HCT116 (cell line): ENCODE data around the gene RNGTT. TPM values are rescaled to one million over a fixed set of nuclear protein-coding genes. Genes with fewer than 3 reads are reported as not detected.

Experiments
- ATAC-seq: fragments of 200-7000 bp; cut with Tn5 transposase; 2 replicates; pipeline ENCODE4 v1.9.1; 2020; ENCODE audit warnings: mild to moderate bottlenecking, moderate library complexity
- BruUV-seq: library from RNA; stranded (reverse); fragments of 400-500 nt; replicated peaks from 2 replicates; lab custom pipeline; 2021; lab: Mats Ljungman, UMichigan
- CTCF ChIA-PET: fragments of 300-600 bp; sonication (Branson Sonifier 250); formaldehyde crosslinking; loops from one replicate; lab custom pipeline; 2021; ENCODE audit warnings: antibody characterized with exemption; lab: Charles Lee
- POLR2A ChIA-PET: fragments of 300-600, 350-600 bp; sonication (Branson Sonifier 250); formaldehyde crosslinking; loops from one replicate; lab custom pipeline; 2021; ENCODE audit warnings: antibody characterized with exemption; lab: Charles Lee
- RAD21 ChIA-PET, 2 experiments: fragments of 300-600 bp; sonication (Branson Sonifier 250); formaldehyde crosslinking; loops; one replicate each; lab custom pipeline; 2023; ENCODE audit warnings: low total read pairs in 2 of 2; ENCODE audit not compliant: uncharacterized antibody in 2 of 2, unreplicated experiment in 2 of 2, low non-redundant PET in 1 of 2; lab: Charles Lee
- DNase-seq: peaks from one replicate; pipeline ENCODE4 v3.0.0-alpha.2; 2010; ENCODE audit warnings: low read depth, low spot score
- H2AFZ ChIP-seq: fragments of 200-600 bp; shearing (Covaris generic), sonication (generic); 2 replicates; pipeline ENCODE4 v1.6.1; 2017; ENCODE audit warnings: low read depth, mixed run types, mixed read lengths, antibody characterized with exemption, low read length; ENCODE audit not compliant: poor library complexity, severe bottlenecking
- H3K27ac ChIP-seq: 2 replicates; pipeline ENCODE4 v1.5.1; 2012; ENCODE audit warnings: low read depth, low read length
- H3K27me3 ChIP-seq: fragments of 200-600 bp; sonication (generic); 2 replicates; pipeline ENCODE4 v1.6.1; 2016; ENCODE audit warnings: mixed run types, low read length, mixed read lengths; ENCODE audit not compliant: insufficient read depth
- H3K36me3 ChIP-seq, 2 experiments: fragments of 200-500 bp in 1 of 2; fragments of 200-600 bp in 1 of 2; sonication (Bioruptor generic) in 1 of 2; sonication (generic) in 1 of 2; 2 replicates each; pipeline versions ENCODE4 v1.5.1 to v1.6.1; 2014 to 2016; ENCODE audit warnings: low read length in 2 of 2, inconsistent platforms in 1 of 2, mixed read lengths in 1 of 2, mixed run types in 1 of 2; ENCODE audit not compliant: insufficient read depth in 2 of 2, control insufficient read depth in 1 of 2
- H3K4me1 ChIP-seq, 2 experiments: fragments of 200-600 bp in 1 of 2; sonication (generic) in 1 of 2; 2 replicates each; pipeline versions ENCODE4 v1.5.1 to v1.6.1; 2012 to 2017; ENCODE audit warnings: low read length in 2 of 2, inconsistent platforms in 1 of 2, mild to moderate bottlenecking in 1 of 2, mixed read lengths in 1 of 2, mixed run types in 1 of 2, moderate library complexity in 1 of 2; ENCODE audit not compliant: insufficient read depth in 2 of 2, control insufficient read depth in 1 of 2
- H3K4me2 ChIP-seq: fragments of 200-600 bp; sonication (generic); 2 replicates; pipeline ENCODE4 v1.6.1; 2017; ENCODE audit warnings: mixed run types, low read length, mixed read lengths
- H3K4me3 ChIP-seq, 2 experiments: fragments of 200-600 bp in 1 of 2; sonication (generic) in 1 of 2; replicated peaks in 1 of 2; 2 replicates each; pipeline ENCODE4 v1.5.1; 2011 to 2016; ENCODE audit warnings: low read length in 2 of 2, control low read depth in 1 of 2, low read depth in 1 of 2, mild to moderate bottlenecking in 1 of 2, mixed read lengths in 1 of 2, mixed run types in 1 of 2
- H3K79me2 ChIP-seq: fragments of 200-600 bp; sonication (generic); 2 replicates; pipeline ENCODE4 v1.6.1; 2017; ENCODE audit warnings: mild to moderate bottlenecking, mixed run types, low read length, moderate library complexity, mixed read lengths; ENCODE audit not compliant: insufficient read depth
- H3K9ac ChIP-seq: fragments of 200-600 bp; sonication (generic); 2 replicates; pipeline ENCODE4 v1.6.1; 2016; ENCODE audit warnings: low read length, mixed read lengths
- H3K9me2 ChIP-seq: fragments of 200-600 bp; sonication (generic), shearing (Covaris generic); 2 replicates; pipeline ENCODE4 v1.6.1; 2017; ENCODE audit warnings: mixed run types, mild to moderate bottlenecking, moderate library complexity; ENCODE audit not compliant: insufficient read depth
- H3K9me3 ChIP-seq, 2 experiments: fragments of 200-500 bp in 1 of 2; fragments of 200-600 bp in 1 of 2; sonication (Bioruptor generic) in 1 of 2; sonication (generic) in 1 of 2; 2 replicates each; pipeline ENCODE4 v1.6.1; 2014 to 2017; ENCODE audit warnings: low read length in 2 of 2, mixed read lengths in 2 of 2, inconsistent platforms in 1 of 2, low read depth in 1 of 2, mild to moderate bottlenecking in 1 of 2, mixed run types in 1 of 2, moderate library complexity in 1 of 2; ENCODE audit not compliant: control insufficient read depth in 1 of 2, insufficient read depth in 1 of 2
- H4K20me1 ChIP-seq: fragments of 200-600 bp; sonication (generic), shearing (Covaris generic); 2 replicates; pipeline ENCODE4 v1.6.1; 2017; ENCODE audit warnings: mixed run types, mild to moderate bottlenecking, moderate library complexity; ENCODE audit not compliant: insufficient read depth
- CBX3 ChIP-seq: IDR thresholded peaks from 2 replicates; pipeline ENCODE4 v1.6.1; 2012; ENCODE audit warnings: low read depth
- CTCF ChIP-seq, 3 experiments: fragments of 200-600 bp in 1 of 3; sonication (generic) in 1 of 3; IDR thresholded peaks in 2 of 3; conservative IDR thresholded peaks in 1 of 3; 2 replicates each; pipeline ENCODE4 v1.5.1; 2012 to 2017; ENCODE audit warnings: low read depth in 2 of 3, low read length in 2 of 3, antibody characterized with exemption in 1 of 3, borderline replicate concordance in 1 of 3, control low read depth in 1 of 3, mild to moderate bottlenecking in 1 of 3, mixed read lengths in 1 of 3, mixed run types in 1 of 3, moderate library complexity in 1 of 3; ENCODE audit not compliant: insufficient read depth in 1 of 3
- POLR2A ChIP-seq: IDR thresholded peaks from 2 replicates; pipeline ENCODE4 v1.7.0; 2011; ENCODE audit warnings: borderline replicate concordance; ENCODE audit not compliant: insufficient read depth, insufficient read length; ENCODE audit errors: extremely low read depth
- POLR2AphosphoS5 ChIP-seq: IDR thresholded peaks from 2 replicates; pipeline ENCODE4 v1.6.1; 2011; ENCODE audit warnings: mild to moderate bottlenecking, low read depth, low read length, moderate library complexity
- RAD21 ChIP-seq: IDR thresholded peaks from 2 replicates; pipeline ENCODE4 v1.6.1; 2012; ENCODE audit warnings: low read depth, mild to moderate bottlenecking
- REST ChIP-seq: IDR thresholded peaks from 2 replicates; pipeline ENCODE4 v1.6.1; 2012; ENCODE audit warnings: low read depth
- SIN3A ChIP-seq: IDR thresholded peaks from 2 replicates; pipeline ENCODE4 v1.6.1; 2012; ENCODE audit warnings: low read depth
- SP1 ChIP-seq: IDR thresholded peaks from 2 replicates; pipeline ENCODE4 v1.6.1; 2012; ENCODE audit warnings: low read depth
- SRF ChIP-seq: IDR thresholded peaks from 2 replicates; pipeline ENCODE4 v1.6.1; 2012; ENCODE audit warnings: low read depth
- YY1 ChIP-seq: IDR thresholded peaks from 2 replicates; pipeline ENCODE4 v1.6.1; 2011; ENCODE audit warnings: low read length, low read depth, moderate library complexity, mild to moderate bottlenecking; ENCODE audit not compliant: insufficient replicate concordance; ENCODE audit errors: extremely low read depth
- ZFX ChIP-seq: fragments of 450-650 bp; IDR thresholded peaks from 2 replicates; pipeline ENCODE4 v1.6.1; 2017
- ZNF274 ChIP-seq: fragments of 200-500 bp; sonication (Bioruptor generic); IDR thresholded peaks from 2 replicates; pipeline ENCODE4 v1.6.1; 2014; ENCODE audit warnings: mild to moderate bottlenecking, low read depth, low read length, inconsistent platforms
- intact Hi-C: fragments of 100-400 bp; cut with micrococcal nuclease; formaldehyde crosslinking; loops from 2 replicates; pipeline ENCODE4 v1.10.0; 2022
- total RNA-seq: library from RNA; stranded (reverse); gene quantifications from one replicate; pipeline ENCODE4 v1.2.1, GENCODE V29; 2021; ENCODE audit not compliant: unreplicated experiment
- TF ChIP-seq, protein P1 (sequence below): IDR thresholded peaks from 2 replicates; pipeline ENCODE4 v1.6.1; 2011; ENCODE audit warnings: mild to moderate bottlenecking, low read length, moderate library complexity; ENCODE audit not compliant: insufficient replicate concordance; ENCODE audit errors: extremely low read depth

Gene RNGTT
- total RNA-seq, 1 experiment from 2014 or later: 23.0 TPM

DNA sequence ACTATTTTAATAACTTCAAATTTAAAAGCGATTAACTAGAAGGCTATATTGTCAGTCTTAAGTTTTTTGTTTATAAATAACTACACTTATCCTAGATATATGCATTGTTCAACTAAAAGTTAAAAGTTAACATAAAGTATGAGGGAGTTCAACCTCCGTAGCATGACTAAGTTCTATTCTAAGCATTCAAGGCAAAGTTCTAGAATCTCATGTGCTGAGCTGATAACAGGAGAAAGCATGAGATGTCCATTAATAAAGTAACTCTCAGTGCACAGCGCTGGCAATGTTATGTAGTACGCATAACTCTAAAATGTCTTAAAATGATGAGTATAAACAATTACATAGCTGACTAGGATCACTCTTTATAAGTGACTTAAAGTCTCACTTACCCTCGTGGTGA lies 264.8 kb downstream of the RNGTT start:
- Histone ChIP-seq H3K4me1 (no peaks in the 10 kb centered on the region), H3K4me2 (no peak overlapping the region), H3K36me3 (no peaks in the 10 kb centered on the region), H3K79me2 (peaks cover 7% of the 10 kb centered on the region), H3K4me3 (no peak overlapping the region), H3K9me3 (peaks cover 0 to 5% of the 10 kb centered on the region in 2 experiments; a peak in 1 of 4 replicates), H3K27ac (no peak overlapping the region), H3K27me3 (no peaks in the 10 kb centered on the region), H3K9me2 (no peaks in the 10 kb centered on the region), H2AFZ (no peak overlapping the region), H4K20me1 (no peaks in the 10 kb centered on the region), H3K9ac (no peak overlapping the region)
- no TSS peak for BruUV-seq
- ChIA-PET CTCF (no interaction called here), RAD21 (interaction anchor here in 1 of 2 experiments (0.7 kb wide), 1 partner anchor 163 kb away, joined by 3 read pairs; no protein-coding TSS in a partner anchor), POLR2A (no interaction called here)
- no peak for ATAC-seq
- intact Hi-C loops: no loop called here
- DNase-seq: no peak
- no peak for TF ChIP-seq CBX3

DNA sequence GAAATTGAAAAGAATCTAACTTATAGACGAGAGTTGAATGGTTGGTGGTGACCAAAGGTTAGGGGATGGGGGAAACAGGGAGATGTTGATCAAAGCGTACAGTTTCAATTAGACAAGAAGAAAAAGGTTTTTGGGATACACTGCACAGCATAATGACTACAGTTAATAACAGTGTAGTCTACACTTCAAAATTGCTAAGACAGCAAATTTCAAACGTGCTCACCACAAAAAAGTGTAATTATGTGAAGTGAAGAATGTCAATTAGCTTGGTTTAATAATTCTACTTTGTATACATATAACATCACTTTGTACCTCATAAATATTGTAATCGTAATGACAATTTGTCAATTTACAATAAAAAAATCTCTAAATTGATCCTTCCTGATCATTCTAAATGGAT lies 267.5 kb downstream of the RNGTT start:
- no peak overlapping the region for H3K4me2 ChIP-seq
- no peaks in the 10 kb centered on the region for H3K36me3 ChIP-seq
- ATAC-seq: no peak
- H3K9ac ChIP-seq: no peak overlapping the region
- no peak overlapping the region for H3K27ac ChIP-seq
- H3K79me2 ChIP-seq: peaks cover 10% of the 10 kb centered on the region
- DNase-seq: no peak
- CTCF ChIA-PET: no interaction called here
- no peaks in the 10 kb centered on the region for H3K27me3 ChIP-seq
- no peaks in the 10 kb centered on the region for H3K9me2 ChIP-seq
- no peaks in the 10 kb centered on the region for H3K4me1 ChIP-seq
- no peak overlapping the region for H3K4me3 ChIP-seq
- no peak overlapping the region for H2AFZ ChIP-seq
- H3K9me3 ChIP-seq: peaks cover 0 to 5% of the 10 kb centered on the region in 2 experiments; a peak in 1 of 4 replicates
- H4K20me1 ChIP-seq: no peaks in the 10 kb centered on the region
- POLR2A ChIA-PET: no interaction called here
- intact Hi-C loops: no loop called here
- RAD21 ChIA-PET: no interaction called here
- no TSS peak for BruUV-seq
- TF ChIP-seq YY1: no peak
- TF ChIP-seq SRF: no peak
- TF ChIP-seq ZFX: no peak
- TF ChIP-seq CBX3: no peak
- TF ChIP-seq RAD21: no peak
- no peak for TF ChIP-seq SIN3A
- TF ChIP-seq SP1: no peak
- no peak for TF ChIP-seq POLR2A
- TF ChIP-seq CTCF (IDR thresholded peaks at IDR 0.05 in 2 of 3, conservative IDR thresholded peaks at IDR 0.05 in 1 of 3; ENCODE audit: borderline replicate concordance in 1 of 3, insufficient read depth in 1 of 3, low read depth in 2 of 3, low read length in 2 of 3): no peak
- TF ChIP-seq, protein P1, sequence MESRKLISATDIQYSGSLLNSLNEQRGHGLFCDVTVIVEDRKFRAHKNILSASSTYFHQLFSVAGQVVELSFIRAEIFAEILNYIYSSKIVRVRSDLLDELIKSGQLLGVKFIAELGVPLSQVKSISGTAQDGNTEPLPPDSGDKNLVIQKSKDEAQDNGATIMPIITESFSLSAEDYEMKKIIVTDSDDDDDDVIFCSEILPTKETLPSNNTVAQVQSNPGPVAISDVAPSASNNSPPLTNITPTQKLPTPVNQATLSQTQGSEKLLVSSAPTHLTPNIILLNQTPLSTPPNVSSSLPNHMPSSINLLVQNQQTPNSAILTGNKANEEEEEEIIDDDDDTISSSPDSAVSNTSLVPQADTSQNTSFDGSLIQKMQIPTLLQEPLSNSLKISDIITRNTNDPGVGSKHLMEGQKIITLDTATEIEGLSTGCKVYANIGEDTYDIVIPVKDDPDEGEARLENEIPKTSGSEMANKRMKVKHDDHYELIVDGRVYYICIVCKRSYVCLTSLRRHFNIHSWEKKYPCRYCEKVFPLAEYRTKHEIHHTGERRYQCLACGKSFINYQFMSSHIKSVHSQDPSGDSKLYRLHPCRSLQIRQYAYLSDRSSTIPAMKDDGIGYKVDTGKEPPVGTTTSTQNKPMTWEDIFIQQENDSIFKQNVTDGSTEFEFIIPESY: no peak
- no peak for TF ChIP-seq REST
- TF ChIP-seq POLR2AphosphoS5: no peak
- no peak for TF ChIP-seq ZNF274
